Stimulated activated CD4-positive, alpha-beta T cell treated with anti-CD3 and anti-CD28 coated beads, Interleukin-15, amount 100 ng/mL, for 48 hours (primary cell): ENCODE results near the gene CASP6.

Source experiments
- DNase-seq, 2 donors: peaks; one replicate each; pipeline ENCODE4 v3.0.0-alpha.2; 2020; ENCODE audit warnings: low read depth in 2 of 2

Gene CASP6

GRCh38 chr4:109702950-109703663, at the start of gene CASP6:
CASP6 (minus strand) TSS chr4:109703445; CDS start chr4:109703395, 50 bp downstream.
- DNase-seq, result peak; percentile 54 to 59

GRCh38 chr4:109752525-109752924, 49.3 kb upstream of the CASP6 start:
- no peak for DNase-seq

- no peak for DNase-seq
Observed at GRCh38 chr4:109751852-109752251, 48.6 kb upstream of the CASP6 start.

DNA sequence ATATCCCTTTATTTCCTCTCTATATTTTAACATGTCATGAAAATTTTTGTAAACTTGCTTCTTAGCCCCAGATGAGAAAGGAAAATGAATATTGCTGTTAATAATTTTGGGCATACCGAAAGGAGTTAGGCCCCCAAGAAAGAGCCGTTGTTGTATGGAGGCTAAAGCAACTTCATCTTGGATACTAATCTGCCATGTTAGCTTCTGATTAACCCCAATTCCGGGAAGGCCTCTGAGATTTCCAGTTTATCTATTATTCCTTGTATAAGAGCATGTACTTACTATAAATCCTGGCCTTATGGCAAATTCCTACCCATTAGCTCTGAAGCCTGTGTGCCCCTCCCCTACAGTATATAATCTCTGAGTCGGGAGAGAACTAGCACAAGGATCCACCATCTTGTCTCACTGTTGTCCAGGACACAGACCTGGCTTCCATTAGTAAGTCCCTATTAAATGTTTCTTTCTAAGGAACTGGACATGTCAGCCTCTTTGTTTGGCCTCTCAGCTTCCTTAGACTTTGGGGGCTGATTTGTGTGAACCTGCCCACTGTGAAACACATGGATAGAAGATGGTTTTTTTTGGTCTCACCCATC, 47.5 kb upstream of the CASP6 start:
- DNase-seq, result no peak

DNA sequence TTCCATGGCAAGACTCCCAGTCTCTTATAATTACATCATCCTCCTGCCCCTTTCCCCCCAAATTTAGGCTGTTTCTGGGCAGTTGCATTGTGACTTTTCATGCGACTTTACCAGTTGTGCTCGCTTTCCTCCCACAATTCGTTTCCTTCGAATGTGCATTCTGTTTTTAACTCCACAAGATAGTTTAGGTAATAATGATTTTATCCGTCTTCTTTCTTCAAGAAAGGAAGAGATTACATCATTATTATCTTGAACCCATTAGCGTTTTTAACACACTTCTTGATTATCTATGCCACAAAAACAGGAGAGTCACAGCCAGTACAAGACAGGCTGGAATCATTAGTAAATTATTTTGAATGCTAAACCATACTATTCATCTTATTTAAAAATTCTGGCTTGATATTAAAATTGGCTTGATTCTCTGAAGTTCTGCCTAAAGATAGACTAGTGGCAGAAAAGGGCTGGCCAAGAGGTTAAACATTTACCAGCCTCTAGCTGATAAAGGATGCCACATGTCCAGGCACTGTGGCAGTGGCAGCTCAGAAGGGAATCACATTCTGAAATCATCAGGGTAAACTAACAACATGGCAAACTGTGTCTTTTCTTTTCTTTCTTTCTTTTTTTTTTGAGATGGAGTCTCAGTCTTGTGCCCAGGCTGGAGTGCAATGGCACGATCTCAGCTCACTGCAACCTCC, 46.3 kb upstream of the CASP6 start:
- no peak for DNase-seq

GRCh38 chr4:109748114-109748513, 44.9 kb upstream of the CASP6 start:
- no peak for DNase-seq

GRCh38 chr4:109746728-109747127, 43.5 kb upstream of the CASP6 start:
- no peak for DNase-seq

DNA sequence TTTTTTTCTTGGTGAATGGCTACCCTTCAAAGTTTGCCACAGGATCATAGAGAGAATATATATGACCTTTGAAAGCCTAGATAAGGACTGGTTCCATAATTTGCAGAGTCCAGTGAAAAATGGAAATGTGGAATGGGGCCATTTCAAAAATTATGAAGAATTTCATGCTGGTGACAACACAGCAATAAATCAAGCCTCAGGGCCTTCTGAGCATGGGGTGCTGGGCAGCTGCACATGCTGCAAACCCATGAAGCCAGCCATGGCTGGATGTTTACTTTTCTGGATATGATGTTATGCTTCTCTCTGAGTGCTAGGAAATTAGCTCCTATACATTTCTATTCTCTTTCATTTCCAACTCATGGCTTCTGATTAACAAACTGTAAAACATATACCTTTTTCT, 42.6 kb upstream of the CASP6 start:
- no peak for DNase-seq

- DNase-seq, result no peak
Observed at GRCh38 chr4:109739547-109739946, 36.3 kb upstream of the CASP6 start.

DNA sequence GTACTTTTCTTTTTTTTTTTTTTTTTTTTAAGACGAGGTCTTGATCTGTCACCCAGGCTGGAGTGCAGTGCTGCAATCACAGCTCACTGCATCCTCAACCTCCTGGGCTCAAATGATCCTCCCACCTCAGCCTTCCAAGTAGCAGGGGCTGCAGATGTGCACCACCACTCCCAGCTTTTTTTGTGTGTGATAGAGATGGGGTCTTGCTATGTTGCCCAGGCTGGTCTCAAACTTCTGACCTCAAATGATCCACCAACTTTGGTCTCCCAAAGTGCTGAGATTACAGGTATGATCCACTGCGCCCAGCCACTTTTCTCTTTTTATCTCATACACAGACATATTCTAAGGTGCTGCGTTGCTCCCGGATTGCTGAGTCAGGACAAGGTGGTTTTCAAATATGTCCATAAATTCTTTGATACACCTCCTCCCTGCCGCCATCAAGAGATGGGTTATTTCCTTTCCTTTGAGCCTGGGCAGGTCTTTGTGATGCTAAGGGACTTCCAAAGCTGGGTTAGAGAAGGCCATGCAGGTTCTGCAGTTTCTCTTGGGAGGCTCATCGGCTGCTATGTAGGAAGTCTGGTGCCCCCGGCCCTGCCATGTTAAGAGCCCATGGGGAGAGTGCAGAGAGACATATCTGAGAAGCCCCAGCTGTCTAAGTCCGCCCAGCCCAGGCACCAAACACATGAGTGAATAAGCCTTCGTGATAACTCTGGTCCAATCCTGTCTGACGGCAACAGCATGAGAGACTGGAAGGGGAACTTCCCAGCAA, 35.0 kb upstream of the CASP6 start:
- DNase-seq, result no peak

DNA sequence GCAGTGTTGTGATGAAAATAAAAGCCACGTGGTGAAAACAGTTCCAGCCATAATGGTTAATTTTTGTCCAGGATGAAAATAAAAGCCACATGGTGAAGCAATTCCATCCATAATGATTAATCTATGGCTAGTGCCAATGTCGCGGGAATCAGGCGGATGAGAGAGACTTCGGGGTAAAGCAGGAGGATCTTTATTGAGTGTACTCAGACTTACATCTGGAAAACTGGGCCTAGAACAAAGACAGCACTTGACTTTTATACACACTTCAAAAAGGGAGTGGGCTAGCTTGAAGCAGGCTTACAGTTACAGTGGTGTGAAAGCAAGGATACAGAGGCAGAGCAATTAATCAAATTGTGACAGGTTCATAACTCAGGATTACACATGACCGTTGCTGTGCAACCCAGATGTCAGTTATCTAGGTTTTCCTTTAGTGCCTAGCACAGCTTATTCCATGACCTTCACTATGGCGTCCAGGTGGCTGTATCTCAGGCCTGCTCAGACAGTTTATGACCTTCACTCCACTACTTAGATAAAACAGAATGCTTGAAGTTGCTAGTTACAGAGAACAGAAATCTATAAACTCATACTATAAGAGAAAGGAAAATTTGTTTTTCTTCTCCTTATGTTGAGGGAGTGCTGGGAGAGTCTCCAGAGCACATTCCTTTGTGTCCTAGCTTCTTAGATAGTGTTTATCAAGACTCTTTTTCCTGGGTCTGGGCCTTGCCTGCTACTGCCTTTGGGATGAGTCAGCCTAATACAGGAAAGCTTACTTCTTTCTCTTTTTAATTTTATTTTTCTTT, 32.5 kb upstream of the CASP6 start:
- no peak for DNase-seq

- DNase-seq, result no peak
Observed at GRCh38 chr4:109733728-109734127, 30.5 kb upstream of the CASP6 start.

DNA sequence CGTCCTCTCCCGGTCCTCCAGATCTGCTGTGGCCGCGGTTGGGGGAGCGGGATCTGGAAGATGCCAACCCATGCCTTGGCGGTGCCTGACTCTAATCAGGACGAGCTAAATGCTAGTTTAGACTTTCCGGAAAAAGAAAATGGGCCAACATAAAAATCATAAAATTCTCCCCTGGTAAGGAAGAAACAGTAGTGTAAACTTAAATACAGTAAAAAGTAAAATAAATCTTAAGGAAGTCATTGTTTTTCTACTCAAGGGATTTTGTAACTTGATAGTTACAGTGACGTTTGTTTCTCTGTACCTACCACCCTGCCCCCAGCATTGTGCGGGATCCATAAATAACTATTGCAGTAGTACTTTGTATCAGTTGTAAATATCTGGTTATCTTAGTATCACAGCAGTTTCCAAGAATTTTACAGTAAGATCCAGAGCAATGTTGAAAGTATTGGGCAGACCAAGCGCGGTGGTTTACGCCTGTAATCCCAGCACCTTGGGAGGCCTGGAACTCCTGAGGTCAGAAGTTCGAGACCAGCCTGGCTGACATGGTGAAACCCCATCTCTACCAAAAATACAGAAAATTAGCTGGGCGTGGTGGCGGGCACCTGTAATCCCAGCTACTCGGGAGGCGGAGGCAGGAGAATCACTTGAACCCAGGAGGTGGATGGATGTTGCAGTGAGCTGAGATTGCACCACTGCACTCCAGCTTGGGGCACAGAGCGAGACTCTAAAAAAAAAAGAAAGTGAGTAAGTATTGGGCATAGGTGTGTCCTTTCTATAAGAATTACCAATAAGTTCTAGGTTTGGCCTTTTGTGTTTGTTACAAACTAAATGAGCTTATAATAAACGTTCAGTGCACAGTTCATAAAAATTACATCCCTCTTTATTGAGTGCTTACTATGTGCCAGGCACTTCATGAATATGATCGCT, 27.6 kb upstream of the CASP6 start:
- no peak for DNase-seq

GRCh38 chr4:109729718-109730618, 26.7 kb upstream of the CASP6 start, which contains the start of gene PLA2G12A:
PLA2G12A (minus strand) TSS chr4:109730070; CDS start chr4:109729809, 261 bp downstream.
- DNase-seq, result peak; percentile 61 to 63

DNA sequence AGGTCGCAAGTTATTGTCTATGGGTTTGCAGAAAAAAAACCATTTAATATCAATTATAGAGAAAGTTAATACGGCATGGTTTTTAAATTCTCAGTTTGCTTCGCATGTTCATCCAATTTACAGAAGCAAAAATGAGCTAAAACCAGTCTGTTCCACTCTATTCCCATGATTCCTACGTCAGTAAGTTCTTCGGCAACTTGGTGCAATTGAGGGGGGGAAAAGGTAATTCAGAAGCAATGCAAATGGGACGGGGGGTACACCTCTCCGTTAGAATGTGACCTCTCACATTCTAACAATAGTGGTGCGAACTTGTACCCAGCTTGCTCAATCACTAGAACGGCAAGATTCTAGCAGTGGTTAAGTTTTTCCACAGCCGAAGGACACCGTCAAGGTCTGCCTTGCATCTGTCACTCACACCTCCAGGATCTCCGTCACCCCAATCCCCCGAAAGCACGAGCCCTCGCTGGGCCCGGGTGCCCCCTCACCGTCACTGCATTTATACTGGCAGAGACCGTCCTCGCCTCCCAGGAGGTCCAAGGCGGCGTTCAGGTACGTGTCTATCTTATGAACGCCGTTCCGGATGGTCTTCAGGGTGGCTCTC, 26.0 kb upstream of the CASP6 start:
- peak in 1 of 2 donors; percentile 6 for DNase-seq

- DNase-seq, result no peak
Observed at GRCh38 chr4:109728385-109728784, 25.1 kb upstream of the CASP6 start.

- no peak for DNase-seq
Observed at GRCh38 chr4:109723110-109723509, 19.9 kb upstream of the CASP6 start.

GRCh38 chr4:109722357-109722756, 19.1 kb upstream of the CASP6 start:
- no peak for DNase-seq

GRCh38 chr4:109721033-109721432, 17.8 kb upstream of the CASP6 start:
- no peak for DNase-seq
